GM12878 (cell line): ENCODE results near the gene TLE3. TPM values are rescaled to one million over a fixed set of nuclear protein-coding genes. Genes with fewer than 3 reads are reported as not detected.

Experiments used
- ATAC-seq: fragments of 200-7000 bp; cut with Tn5 transposase; 3 replicates; pipeline ENCODE4 v1.9.1; 2020; ENCODE audit warnings: mild to moderate bottlenecking, moderate library complexity
- BruUV-seq: library from RNA; stranded (reverse); fragments of 400-500 nt; replicated peaks from 2 replicates; lab custom pipeline; 2021; lab: Mats Ljungman, UMichigan
- CTCF ChIA-PET: fragments of 300-600 bp; sonication (Branson Sonifier 250); formaldehyde crosslinking; extraction: SDS; loops from one replicate; lab custom pipeline; 2021; ENCODE audit warnings: inconsistent platforms; lab: Yijun Ruan, JAX
- POLR2A ChIA-PET: fragments of 350-600 bp; formaldehyde crosslinking; extraction: SDS; loops from one replicate; lab custom pipeline; 2021; ENCODE audit warnings: inconsistent platforms; lab: Charles Lee
- RAD21 ChIA-PET: fragments of 300-600 bp; sonication (Branson Sonifier 250); formaldehyde crosslinking; loops from one replicate; lab custom pipeline; 2023; ENCODE audit warnings: antibody characterized with exemption; ENCODE audit not compliant: unreplicated experiment; lab: Charles Lee
- SMC1A ChIA-PET: fragments of 300-600 bp; sonication (Branson Sonifier 250); formaldehyde crosslinking; loops from one replicate; lab custom pipeline; 2023; ENCODE audit not compliant: unreplicated experiment, uncharacterized antibody; lab: Charles Lee
- DNase-seq: peaks from one replicate; pipeline ENCODE4 v3.0.0-alpha.2; 2011; ENCODE audit warnings: low read depth, low spot score
- FAIRE-seq: peaks from 3 replicates; lab custom pipeline; 2011; peaks lifted over from hg19 to GRCh38; lab: Jason Lieb, UNC
- H2AFZ ChIP-seq: 2 replicates; pipeline ENCODE4 v1.6.0; 2011; ENCODE audit warnings: low read depth, low read length, control low read depth; ENCODE audit not compliant: control insufficient read depth
- H3K27ac ChIP-seq: 2 replicates; pipeline ENCODE4 v1.5.1; 2011; ENCODE audit warnings: control low read depth; ENCODE audit not compliant: control insufficient read depth, insufficient read depth
- H3K27me3 ChIP-seq, 2 experiments: replicated peaks in 1 of 2; 2 replicates each; pipeline versions ENCODE4 v1.6.0 to v1.6.1; 2011; ENCODE audit warnings: low read length in 1 of 2; ENCODE audit not compliant: control insufficient read depth in 2 of 2, insufficient read depth in 2 of 2
- H3K36me3 ChIP-seq, 2 experiments: 2 replicates each; pipeline ENCODE4 v1.5.1; 2011; ENCODE audit warnings: low read length in 1 of 2; ENCODE audit not compliant: control insufficient read depth in 2 of 2, insufficient read depth in 2 of 2
- H3K4me1 ChIP-seq: 2 replicates; pipeline ENCODE4 v1.6.1; 2011; ENCODE audit warnings: mild to moderate bottlenecking, low read length, moderate library complexity, mixed read lengths; ENCODE audit not compliant: control insufficient read depth, insufficient read depth
- H3K4me2 ChIP-seq: 2 replicates; pipeline ENCODE4 v1.6.0; 2011; ENCODE audit warnings: control low read depth; ENCODE audit not compliant: control insufficient read depth, insufficient read depth
- H3K4me3 ChIP-seq: fragments of 200-600 bp; sonication (generic); 2 replicates; pipeline ENCODE4 v1.5.1; 2016
- H3K79me2 ChIP-seq: 2 replicates; pipeline ENCODE4 v1.6.0; 2011; ENCODE audit warnings: low read length; ENCODE audit not compliant: control insufficient read depth, insufficient read depth
- H3K9ac ChIP-seq: 2 replicates; pipeline ENCODE4 v1.8.0; 2011; ENCODE audit warnings: low read length, control low read depth, mixed read lengths; ENCODE audit not compliant: control insufficient read depth, insufficient read depth
- H3K9me3 ChIP-seq: replicated peaks from 3 replicates; pipeline ENCODE4 v1.5.1; 2011; ENCODE audit warnings: mild to moderate bottlenecking, low read length; ENCODE audit not compliant: control insufficient read depth, insufficient read depth
- H4K20me1 ChIP-seq: 2 replicates; pipeline ENCODE4 v1.6.0; 2011; ENCODE audit not compliant: control insufficient read depth, insufficient read depth
- BHLHE40 ChIP-seq, 2 experiments: fragments of 450-650 bp in 1 of 2; IDR thresholded peaks; 2 replicates each; pipeline ENCODE4 v1.6.1; 2011 to 2017; ENCODE audit warnings: low read depth in 2 of 2, borderline replicate concordance in 1 of 2, improper control_type of control experiment in 1 of 2, low read length in 1 of 2, mild to moderate bottlenecking in 1 of 2
- ESRRA ChIP-seq: IDR thresholded peaks from 2 replicates; pipeline ENCODE4 v1.6.1; 2012; ENCODE audit warnings: mild to moderate bottlenecking, low read length, improper control_type of control experiment
- EZH2 ChIP-seq: IDR thresholded peaks from 2 replicates; pipeline ENCODE4 v1.6.1; 2012; ENCODE audit warnings: low read depth, mild to moderate bottlenecking, control low read depth, inconsistent platforms, low read length, borderline replicate concordance; ENCODE audit not compliant: control insufficient read depth
- HDGF ChIP-seq: fragments of 450-650 bp; IDR thresholded peaks from 2 replicates; pipeline ENCODE4 v1.6.1; 2016; ENCODE audit warnings: antibody characterized with exemption
- SRF ChIP-seq, 2 experiments: IDR thresholded peaks; 2 replicates each; pipeline ENCODE4 v1.6.1; 2011; ENCODE audit warnings: low read depth in 2 of 2, low read length in 2 of 2, mild to moderate bottlenecking in 1 of 2, moderate library complexity in 1 of 2
- TARDBP ChIP-seq: IDR thresholded peaks from 2 replicates; pipeline ENCODE4 v1.6.1; 2016; ENCODE audit warnings: borderline replicate concordance
- WGBS: methylation state at CpG from one replicate; pipeline ENCODE4 v1.1.6; 2016; ENCODE audit warnings: low lambda C conversion rate; ENCODE audit not compliant: insufficient replicate concordance, insufficient coverage; ENCODE audit errors: missing lambda C conversion rate; 5-methylcytosine and 5-hydroxymethylcytosine counted together
- in situ Hi-C: fragments of 300-500 bp; cut with MboI; formaldehyde crosslinking; loops from 9 replicates; pipeline ENCODE4 v1.14.3; 2018; ENCODE audit warnings: mixed read lengths
- intact Hi-C: fragments of 100-400 bp; cut with micrococcal nuclease; formaldehyde crosslinking; loops from one replicate; pipeline ENCODE4 v1.14.2; 2022; ENCODE audit not compliant: unreplicated experiment
- polyA plus RNA-seq, 11 experiments: library from polyadenylated mRNA; depleted of rRNA in 4 of 11; unstranded in 6 of 11; stranded (reverse) in 5 of 11; fragments of >200 nt; fragmentation: Nextera tagmentation in 4 of 11; fragmentation: Illumina TruSeq in 1 of 11; extraction: Ambion mirVana in 4 of 11; extraction: Trizol in 1 of 11; gene quantifications; 1 replicate in 1 of 11; 2 replicates in 10 of 11; pipeline versions ENCODE4 v1.2.1 to v1.2.3, GENCODE V29; 2011 to 2016; ENCODE audit warnings: inconsistent platforms in 2 of 11, missing spikeins in 2 of 11, low read depth in 1 of 11
- total RNA-seq, 4 experiments: library from RNA; depleted of rRNA in 3 of 4; stranded (reverse); fragments of >200 nt in 3 of 4; fragmentation: Illumina TruSeq in 1 of 4; extraction: Trizol in 1 of 4; gene quantifications; 2 replicates each; pipeline versions ENCODE4 v1.2.1 to v1.2.3, GENCODE V29; 2013 to 2021
- TF ChIP-seq, protein P1 (sequence below): fragments of 450-650 bp; IDR thresholded peaks from 2 replicates; pipeline ENCODE4 v1.6.1; 2017; ENCODE audit warnings: mild to moderate bottlenecking, moderate library complexity
- TF ChIP-seq, protein P2 (sequence below): fragments of 450-650 bp; formaldehyde crosslinking; IDR thresholded peaks from 2 replicates; pipeline ENCODE4 v1.4.0; 2020; ENCODE audit warnings: mild to moderate bottlenecking, moderate library complexity

The TLE3 gene
- total and polyA plus RNA-seq, 10 of the 15 experiments (the other 5 are each of a cell fraction or from before 2014, with no cell fraction given): 1.2 to 65.5 (median 9.7) TPM

- H3K4me1 ChIP-seq: peaks cover 4% of the 10 kb centered on the region; the same call in 1 of the 2 replicates
- ChIA-PET RAD21 (interaction anchor here (1.0 kb wide), 1 partner anchor 8 kb away, joined by 7 read pairs; no protein-coding TSS in a partner anchor), SMC1A (interaction anchor here (0.5 to 1.2 kb wide), 2 partner anchors 9 to 50 kb away, joined by 3 to 5 read pairs; no protein-coding TSS in a partner anchor), POLR2A (no interaction called here), CTCF (interaction anchor here (1.0 to 1.6 kb wide), 2 partner anchors 9 to 335 kb away, joined by 3 to 5 read pairs; no protein-coding TSS in a partner anchor)
- H3K27ac ChIP-seq: no peak overlapping the region
- no peaks in the 10 kb centered on the region for H3K36me3 ChIP-seq
- no peaks in the 10 kb centered on the region for H4K20me1 ChIP-seq
- no peak overlapping the region for H3K9ac ChIP-seq
- no peak for FAIRE-seq
- no peak overlapping the region for H2AFZ ChIP-seq
- H3K4me2 ChIP-seq: no peak overlapping the region
- in situ Hi-C loops: no loop called here
- DNase-seq: no peak
- WGBS: 21% methylated on average over 4 of the region's 4 CpGs
- no peak overlapping the region for H3K4me3 ChIP-seq
- no peak for ATAC-seq
- BruUV-seq: no TSS peak
- H3K9me3 ChIP-seq: no peaks in the 10 kb centered on the region; the same call in 2 of the 3 replicates
- intact Hi-C loops: no loop called here
- TF ChIP-seq HDGF: no peak
- no peak for TF ChIP-seq EZH2
- TF ChIP-seq TARDBP: no peak
- TF ChIP-seq ESRRA: no peak
- TF ChIP-seq BHLHE40 (IDR thresholded peaks at IDR 0.05; ENCODE audit: borderline replicate concordance in 1 of 2, low read depth in 2 of 2, low read length in 1 of 2): no peak
- TF ChIP-seq, protein P1, sequence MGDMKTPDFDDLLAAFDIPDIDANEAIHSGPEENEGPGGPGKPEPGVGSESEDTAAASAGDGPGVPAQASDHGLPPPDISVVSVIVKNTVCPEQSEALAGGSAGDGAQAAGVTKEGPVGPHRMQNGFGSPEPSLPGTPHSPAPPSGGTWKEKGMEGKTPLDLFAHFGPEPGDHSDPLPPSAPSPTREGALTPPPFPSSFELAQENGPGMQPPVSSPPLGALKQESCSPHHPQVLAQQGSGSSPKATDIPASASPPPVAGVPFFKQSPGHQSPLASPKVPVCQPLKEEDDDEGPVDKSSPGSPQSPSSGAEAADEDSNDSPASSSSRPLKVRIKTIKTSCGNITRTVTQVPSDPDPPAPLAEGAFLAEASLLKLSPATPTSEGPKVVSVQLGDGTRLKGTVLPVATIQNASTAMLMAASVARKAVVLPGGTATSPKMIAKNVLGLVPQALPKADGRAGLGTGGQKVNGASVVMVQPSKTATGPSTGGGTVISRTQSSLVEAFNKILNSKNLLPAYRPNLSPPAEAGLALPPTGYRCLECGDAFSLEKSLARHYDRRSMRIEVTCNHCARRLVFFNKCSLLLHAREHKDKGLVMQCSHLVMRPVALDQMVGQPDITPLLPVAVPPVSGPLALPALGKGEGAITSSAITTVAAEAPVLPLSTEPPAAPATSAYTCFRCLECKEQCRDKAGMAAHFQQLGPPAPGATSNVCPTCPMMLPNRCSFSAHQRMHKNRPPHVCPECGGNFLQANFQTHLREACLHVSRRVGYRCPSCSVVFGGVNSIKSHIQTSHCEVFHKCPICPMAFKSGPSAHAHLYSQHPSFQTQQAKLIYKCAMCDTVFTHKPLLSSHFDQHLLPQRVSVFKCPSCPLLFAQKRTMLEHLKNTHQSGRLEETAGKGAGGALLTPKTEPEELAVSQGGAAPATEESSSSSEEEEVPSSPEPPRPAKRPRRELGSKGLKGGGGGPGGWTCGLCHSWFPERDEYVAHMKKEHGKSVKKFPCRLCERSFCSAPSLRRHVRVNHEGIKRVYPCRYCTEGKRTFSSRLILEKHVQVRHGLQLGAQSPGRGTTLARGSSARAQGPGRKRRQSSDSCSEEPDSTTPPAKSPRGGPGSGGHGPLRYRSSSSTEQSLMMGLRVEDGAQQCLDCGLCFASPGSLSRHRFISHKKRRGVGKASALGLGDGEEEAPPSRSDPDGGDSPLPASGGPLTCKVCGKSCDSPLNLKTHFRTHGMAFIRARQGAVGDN: no peak
- no peak for TF ChIP-seq SRF (IDR thresholded peaks at IDR 0.05; ENCODE audit: low read depth in 2 of 2, low read length in 2 of 2)
- TF ChIP-seq, protein P2, sequence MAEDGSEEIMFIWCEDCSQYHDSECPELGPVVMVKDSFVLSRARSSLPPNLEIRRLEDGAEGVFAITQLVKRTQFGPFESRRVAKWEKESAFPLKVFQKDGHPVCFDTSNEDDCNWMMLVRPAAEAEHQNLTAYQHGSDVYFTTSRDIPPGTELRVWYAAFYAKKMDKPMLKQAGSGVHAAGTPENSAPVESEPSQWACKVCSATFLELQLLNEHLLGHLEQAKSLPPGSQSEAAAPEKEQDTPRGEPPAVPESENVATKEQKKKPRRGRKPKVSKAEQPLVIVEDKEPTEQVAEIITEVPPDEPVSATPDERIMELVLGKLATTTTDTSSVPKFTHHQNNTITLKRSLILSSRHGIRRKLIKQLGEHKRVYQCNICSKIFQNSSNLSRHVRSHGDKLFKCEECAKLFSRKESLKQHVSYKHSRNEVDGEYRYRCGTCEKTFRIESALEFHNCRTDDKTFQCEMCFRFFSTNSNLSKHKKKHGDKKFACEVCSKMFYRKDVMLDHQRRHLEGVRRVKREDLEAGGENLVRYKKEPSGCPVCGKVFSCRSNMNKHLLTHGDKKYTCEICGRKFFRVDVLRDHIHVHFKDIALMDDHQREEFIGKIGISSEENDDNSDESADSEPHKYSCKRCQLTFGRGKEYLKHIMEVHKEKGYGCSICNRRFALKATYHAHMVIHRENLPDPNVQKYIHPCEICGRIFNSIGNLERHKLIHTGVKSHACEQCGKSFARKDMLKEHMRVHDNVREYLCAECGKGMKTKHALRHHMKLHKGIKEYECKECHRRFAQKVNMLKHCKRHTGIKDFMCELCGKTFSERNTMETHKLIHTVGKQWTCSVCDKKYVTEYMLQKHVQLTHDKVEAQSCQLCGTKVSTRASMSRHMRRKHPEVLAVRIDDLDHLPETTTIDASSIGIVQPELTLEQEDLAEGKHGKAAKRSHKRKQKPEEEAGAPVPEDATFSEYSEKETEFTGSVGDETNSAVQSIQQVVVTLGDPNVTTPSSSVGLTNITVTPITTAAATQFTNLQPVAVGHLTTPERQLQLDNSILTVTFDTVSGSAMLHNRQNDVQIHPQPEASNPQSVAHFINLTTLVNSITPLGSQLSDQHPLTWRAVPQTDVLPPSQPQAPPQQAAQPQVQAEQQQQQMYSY (CRISPR knock-in tag): no peak
- no peaks in the 10 kb centered on the region; a peak in 1 of 4 replicates for H3K27me3 ChIP-seq
- no peaks in the 10 kb centered on the region for H3K79me2 ChIP-seq
Observed at GRCh38 chr15:70132139-70132538, 34.4 kb upstream of the TLE3 start.
